Activated CD4-positive, alpha-beta T cell treated with anti-CD3 and anti-CD28 coated beads for 36 hours (primary cell): ENCODE measurements around the gene CHST5. TPM values are rescaled to one million over a fixed set of nuclear protein-coding genes. Genes with fewer than 3 reads are reported as not detected.

ENCODE experiments used
- ATAC-seq: fragments of 200-7000 bp; cut with Tn5 transposase; one replicate; pipeline ENCODE4 v1.10.0; 2021; ENCODE audit warnings: mild to moderate bottlenecking, moderate library complexity
- CTCF ChIA-PET: fragments of 350-600 bp; sonication (Branson Sonifier 250); formaldehyde crosslinking; loops from one replicate; lab custom pipeline; 2021; ENCODE audit warnings: antibody characterized with exemption; lab: Charles Lee
- POLR2A ChIA-PET: fragments of 350-600 bp; sonication (Branson Sonifier 250); formaldehyde crosslinking; loops from one replicate; lab custom pipeline; 2021; ENCODE audit warnings: antibody characterized with exemption, inconsistent platforms; lab: Charles Lee
- DNase-seq: peaks from one replicate; pipeline ENCODE4 v3.0.0-alpha.2; 2020
- H3K27ac Mint-ChIP-seq: one replicate; pipeline ENCODE4 v1.8.0; 2021; ENCODE audit warnings: mixed read lengths
- H3K27me3 Mint-ChIP-seq: one replicate; pipeline ENCODE4 v1.8.0; 2021; ENCODE audit warnings: mixed read lengths
- H3K36me3 Mint-ChIP-seq: one replicate; pipeline ENCODE4 v1.8.0; 2021; ENCODE audit warnings: low read depth, mixed read lengths
- H3K4me1 Mint-ChIP-seq: one replicate; pipeline ENCODE4 v1.8.0; 2021; ENCODE audit warnings: mixed read lengths
- H3K4me3 Mint-ChIP-seq: one replicate; pipeline ENCODE4 v1.8.0; 2021; ENCODE audit warnings: mild to moderate bottlenecking, moderate library complexity, mixed read lengths
- H3K9me3 Mint-ChIP-seq: one replicate; pipeline ENCODE4 v1.8.0; 2021; ENCODE audit warnings: low read depth, mixed read lengths
- intact Hi-C, 2 experiments: fragments of 100-400 bp; cut with DNase I in 1 of 2; cut with micrococcal nuclease in 1 of 2; formaldehyde crosslinking; loops; one replicate each; pipeline versions ENCODE4 v1.14.2 to v1.15.1; 2022 to 2024; cut with DNase I, micrococcal nuclease
- total RNA-seq, 2 experiments: library from RNA; stranded (reverse); gene quantifications; one replicate each; pipeline ENCODE4 v1.2.3, GENCODE V29; 2021

CHST5 gene
- total RNA-seq, 2 experiments from 2014 or later: 0.40 to 0.41 TPM

- Mint-ChIP-seq H3K4me1 (no peaks in the 10 kb centered on the region), H3K27ac (no peak overlapping the region), H3K36me3 (no peaks in the 10 kb centered on the region), H3K9me3 (no peaks in the 10 kb centered on the region), H3K27me3 (peaks cover 10% of the 10 kb centered on the region), H3K4me3 (no peak overlapping the region)
- DNase-seq: peak; percentile 19
- ChIA-PET CTCF (interaction anchor here (0.5 to 1.5 kb wide), 3 partner anchors 16 to 98 kb away, joined by 3 to 4 read pairs (median 3); no protein-coding TSS in a partner anchor), POLR2A (no interaction called here)
- intact Hi-C loops: no loop called here
- ATAC-seq: peak; percentile 83
Observed at GRCh38 chr16:75486676-75487313, 49.1 kb downstream of the CHST5 start.

GRCh38 chr16:75486014-75486675 is 49.8 kb downstream of the CHST5 start:
- Mint-ChIP-seq H3K4me1 (no peaks in the 10 kb centered on the region), H3K9me3 (no peaks in the 10 kb centered on the region), H3K27me3 (peaks cover 10% of the 10 kb centered on the region), H3K36me3 (no peaks in the 10 kb centered on the region), H3K4me3 (no peak overlapping the region), H3K27ac (no peak overlapping the region)
- intact Hi-C loops: no loop called here
- no peak for ATAC-seq
- ChIA-PET POLR2A (no interaction called here), CTCF (interaction anchor here (0.5 to 1.5 kb wide), 2 partner anchors 15 to 99 kb away, joined by 3 to 4 read pairs; no protein-coding TSS in a partner anchor)
- DNase-seq: no peak

- peaks cover 10% of the 10 kb centered on the region for H3K27me3 Mint-ChIP-seq
- H3K9me3 Mint-ChIP-seq: no peaks in the 10 kb centered on the region
- DNase-seq (no peak), ATAC-seq (no peak)
- ChIA-PET CTCF (interaction anchor here (0.8 kb wide), 1 partner anchor 284 kb away, joined by 4 read pairs; no protein-coding TSS in a partner anchor), POLR2A (no interaction called here)
- H3K4me3 Mint-ChIP-seq: no peak overlapping the region
- H3K4me1 Mint-ChIP-seq: no peaks in the 10 kb centered on the region
- H3K27ac Mint-ChIP-seq: no peak overlapping the region
- intact Hi-C loops: no loop called here
- no peaks in the 10 kb centered on the region for H3K36me3 Mint-ChIP-seq
Observed at GRCh38 chr16:75485230-75486013, 50.5 kb downstream of the CHST5 start.

GRCh38 chr16:75483222-75483621 is 52.7 kb downstream of the CHST5 start:
- no peaks in the 10 kb centered on the region for H3K36me3 Mint-ChIP-seq
- H3K4me3 Mint-ChIP-seq: no peak overlapping the region
- ChIA-PET CTCF (interaction anchor here (0.6 kb wide), 1 partner anchor 34 kb away, joined by 4 read pairs; no protein-coding TSS in a partner anchor), POLR2A (no interaction called here)
- ATAC-seq: no peak
- intact Hi-C loops: no loop called here
- H3K27ac Mint-ChIP-seq: no peak overlapping the region
- H3K9me3 Mint-ChIP-seq: no peaks in the 10 kb centered on the region
- H3K4me1 Mint-ChIP-seq: no peaks in the 10 kb centered on the region
- no peak for DNase-seq
- peaks cover 4% of the 10 kb centered on the region for H3K27me3 Mint-ChIP-seq

GRCh38 chr16:75482434-75483205 is 53.3 kb downstream of the CHST5 start:
- Mint-ChIP-seq H3K4me1 (no peaks in the 10 kb centered on the region), H3K27ac (no peak overlapping the region), H3K9me3 (no peaks in the 10 kb centered on the region), H3K36me3 (no peaks in the 10 kb centered on the region), H3K4me3 (no peak overlapping the region), H3K27me3 (peaks cover 6% of the 10 kb centered on the region)
- DNase-seq (peak; percentile 10), ATAC-seq (no peak)
- intact Hi-C loops: no loop called here
- CTCF ChIA-PET: interaction anchor here (0.6 kb wide), 1 partner anchor 34 kb away, joined by 4 read pairs; no protein-coding TSS in a partner anchor
- POLR2A ChIA-PET: no interaction called here

- POLR2A ChIA-PET: interaction anchor here (0.7 kb wide), 1 partner anchor 99 kb away, joined by 4 read pairs; no protein-coding TSS in a partner anchor
- CTCF ChIA-PET: interaction anchor here (0.9 kb wide), 1 partner anchor 17 kb away, joined by 5 read pairs; the partner anchor contains the start of gene TMEM170A
Observed at GRCh38 chr16:75481475-75481874, 54.4 kb downstream of the CHST5 start.

GRCh38 chr16:75479421-75479990 is 56.4 kb downstream of the CHST5 start:
- ChIA-PET CTCF (no interaction called here), POLR2A (no interaction called here)
- DNase-seq: no peak
- no peaks in the 10 kb centered on the region for H3K4me1 Mint-ChIP-seq
- intact Hi-C loops: no loop called here
- H3K27ac Mint-ChIP-seq: no peak overlapping the region
- ATAC-seq: no peak
- no peak overlapping the region for H3K4me3 Mint-ChIP-seq
- peaks cover 5% of the 10 kb centered on the region for H3K27me3 Mint-ChIP-seq
- no peaks in the 10 kb centered on the region for H3K9me3 Mint-ChIP-seq
- no peaks in the 10 kb centered on the region for H3K36me3 Mint-ChIP-seq

More at GRCh38 chr16:75481475-75481874, 54.4 kb downstream of the CHST5 start:
- Mint-ChIP-seq H3K4me3 (no peak overlapping the region), H3K9me3 (no peaks in the 10 kb centered on the region), H3K27me3 (peaks cover 8% of the 10 kb centered on the region), H3K27ac (no peak overlapping the region), H3K36me3 (no peaks in the 10 kb centered on the region), H3K4me1 (no peaks in the 10 kb centered on the region)
- no peak for DNase-seq
- intact Hi-C loops: no loop called here
- no peak for ATAC-seq

Other genes starting within 250 kb of the CHST5 start
- gene CFDP1, start 102.6 kb downstream of the CHST5 start, total RNA-seq: 10 to 100 TPM; 44.0 to 48.2 TPM
- gene TMEM170A, start 71.4 kb downstream of the CHST5 start, total RNA-seq: 10 to 100 TPM; 22.0 to 30.5 TPM
- gene CHST6, start 40.7 kb downstream of the CHST5 start, total RNA-seq: not detected
- gene TMEM231, start 20.1 kb upstream of the CHST5 start, total RNA-seq: 1 to 10 TPM; 3.6 to 4.1 TPM
- 10 to 100 TPM; 31.9 to 58.0 TPM for gene GABARAPL2, start 30.3 kb upstream of the CHST5 start, total RNA-seq
- 10 to 100 TPM; 48.3 to 55.7 TPM for gene ADAT1, start 87.2 kb upstream of the CHST5 start, total RNA-seq
- gene KARS1, start 111.6 kb upstream of the CHST5 start, total RNA-seq: 100 to 1,000 TPM; 309 to 332 TPM
- 10 to 100 TPM; 70.6 to 72.6 TPM for gene TERF2IP, start 111.7 kb upstream of the CHST5 start, total RNA-seq
- not detected for gene CPHXL2, start 140.9 kb upstream of the CHST5 start, total RNA-seq
- not detected for gene DUXB, start 165.4 kb upstream of the CHST5 start, total RNA-seq
- gene CPHXL, start 190.4 kb upstream of the CHST5 start, total RNA-seq: not detected